Measurements from ENCODE around the gene NFILZ.

DNA sequence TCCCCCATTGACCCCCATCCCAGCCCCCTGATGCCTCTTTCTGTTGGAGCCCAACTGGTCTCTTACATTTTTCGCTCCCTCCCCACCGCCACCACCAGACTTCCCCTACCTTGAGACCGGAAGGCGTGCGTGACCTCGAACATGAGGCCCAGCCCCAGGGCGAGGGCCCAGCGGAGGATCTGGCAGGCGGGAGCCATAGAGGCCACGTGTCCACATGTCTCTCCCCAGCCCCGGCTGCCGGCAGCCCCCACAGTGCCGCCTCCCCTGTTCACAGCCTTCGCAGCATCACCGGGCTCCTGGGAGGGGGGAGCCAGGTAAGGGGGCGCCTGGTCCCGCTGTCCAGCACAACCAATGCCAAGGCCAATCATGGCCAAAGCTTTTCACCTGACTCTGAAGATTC lies 24.9 kb upstream of the NFILZ start:
- TF ChIP-seq SIN3A (conservative IDR thresholded peaks at IDR 0.05 in 1 of 2, IDR thresholded peaks at IDR 0.05 in 1 of 2; ENCODE audit: low read depth in 1 of 2, low read length in 2 of 2) (no peak), POLR2A (IDR thresholded peaks at IDR 0.05; ENCODE audit: control extremely low read depth in 1 of 2, low read depth in 2 of 2, low read length in 2 of 2) (no peak), GABPA (IDR thresholded peaks at IDR 0.05; ENCODE audit: borderline replicate concordance, insufficient read depth, low read length) (no peak), ZNF274 (IDR thresholded peaks at IDR 0.05; ENCODE audit: borderline replicate concordance, extremely low read depth, low read length) (no peak), KDM5A (IDR thresholded peaks at IDR 0.05; ENCODE audit: low read length) (no peak), MAX (IDR thresholded peaks at IDR 0.05) (no peak), CHD1 (IDR thresholded peaks at IDR 0.05; ENCODE audit: low read depth, low read length) (no peak), TBP (IDR thresholded peaks at IDR 0.05; ENCODE audit: low read depth, low read length) (no peak), NRF1 (IDR thresholded peaks at IDR 0.05; ENCODE audit: low read depth, low read length) (no peak), PHF8 (conservative IDR thresholded peaks at IDR 0.05; ENCODE audit: low read depth, low read length) (no peak), TEAD4 (IDR thresholded peaks at IDR 0.05; ENCODE audit: low read depth, low read length) (no peak), POLR2AphosphoS5 (IDR thresholded peaks at IDR 0.05; ENCODE audit: low read depth, low read length) (no peak)
- TF ChIP-seq, protein P1, sequence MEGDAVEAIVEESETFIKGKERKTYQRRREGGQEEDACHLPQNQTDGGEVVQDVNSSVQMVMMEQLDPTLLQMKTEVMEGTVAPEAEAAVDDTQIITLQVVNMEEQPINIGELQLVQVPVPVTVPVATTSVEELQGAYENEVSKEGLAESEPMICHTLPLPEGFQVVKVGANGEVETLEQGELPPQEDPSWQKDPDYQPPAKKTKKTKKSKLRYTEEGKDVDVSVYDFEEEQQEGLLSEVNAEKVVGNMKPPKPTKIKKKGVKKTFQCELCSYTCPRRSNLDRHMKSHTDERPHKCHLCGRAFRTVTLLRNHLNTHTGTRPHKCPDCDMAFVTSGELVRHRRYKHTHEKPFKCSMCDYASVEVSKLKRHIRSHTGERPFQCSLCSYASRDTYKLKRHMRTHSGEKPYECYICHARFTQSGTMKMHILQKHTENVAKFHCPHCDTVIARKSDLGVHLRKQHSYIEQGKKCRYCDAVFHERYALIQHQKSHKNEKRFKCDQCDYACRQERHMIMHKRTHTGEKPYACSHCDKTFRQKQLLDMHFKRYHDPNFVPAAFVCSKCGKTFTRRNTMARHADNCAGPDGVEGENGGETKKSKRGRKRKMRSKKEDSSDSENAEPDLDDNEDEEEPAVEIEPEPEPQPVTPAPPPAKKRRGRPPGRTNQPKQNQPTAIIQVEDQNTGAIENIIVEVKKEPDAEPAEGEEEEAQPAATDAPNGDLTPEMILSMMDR (IDR thresholded peaks at IDR 0.05; ENCODE audit: control extremely low read depth in 1 of 3, insufficient read depth in 1 of 3, low read depth in 1 of 3, low read length in 3 of 3), result no peak
- TF ChIP-seq, protein P2, sequence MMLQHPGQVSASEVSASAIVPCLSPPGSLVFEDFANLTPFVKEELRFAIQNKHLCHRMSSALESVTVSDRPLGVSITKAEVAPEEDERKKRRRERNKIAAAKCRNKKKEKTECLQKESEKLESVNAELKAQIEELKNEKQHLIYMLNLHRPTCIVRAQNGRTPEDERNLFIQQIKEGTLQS (IDR thresholded peaks at IDR 0.05; ENCODE audit: insufficient read depth, low read depth, low read length), result no peak

Data from H1 (cell line).